NCI-H510A treated with DMSO at 0.1 percent for 48 hours (cell line): ENCODE measurements around the gene ZNF615.
"Not testable (repeated sequence)": the region's sequence is repeated elsewhere in the genome, so short reads cannot be mapped to it uniquely, and the experiment has no call there.

ENCODE experiments used
- DNase-seq: peaks from one replicate; lab custom pipeline; 2025; lab: John Stamatoyannopoulos, UW

Gene ZNF615

GRCh38 chr19:52007806-52008557 lies at the start of gene ZNF615:
Gene ZNF615, minus strand, starts transcription at chr19:52008211. Its CDS starts 4,500 bp downstream, at chr19:52003711.
- DNase-seq, result peak; percentile 95

DNA sequence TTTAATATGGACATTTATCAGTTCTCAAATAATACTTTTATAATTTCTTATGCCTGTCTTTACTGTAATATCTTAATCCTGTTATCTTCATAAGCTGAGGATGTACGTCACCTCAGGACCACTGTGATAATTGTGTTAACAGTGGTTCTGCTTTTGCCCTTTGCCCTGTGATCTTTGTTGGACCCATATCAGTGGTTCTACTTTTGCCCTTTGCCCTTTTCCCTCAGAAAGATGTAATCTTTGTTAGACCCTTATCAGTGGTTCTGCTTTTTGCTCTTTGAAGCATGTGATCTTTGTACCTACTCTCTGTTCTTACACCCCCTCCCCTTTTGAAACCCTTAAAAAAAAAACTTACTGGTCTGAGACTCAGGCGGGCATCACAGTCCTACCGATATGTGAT lies 48.5 kb upstream of the ZNF615 start:
- not testable (repeated sequence) for DNase-seq

DNA sequence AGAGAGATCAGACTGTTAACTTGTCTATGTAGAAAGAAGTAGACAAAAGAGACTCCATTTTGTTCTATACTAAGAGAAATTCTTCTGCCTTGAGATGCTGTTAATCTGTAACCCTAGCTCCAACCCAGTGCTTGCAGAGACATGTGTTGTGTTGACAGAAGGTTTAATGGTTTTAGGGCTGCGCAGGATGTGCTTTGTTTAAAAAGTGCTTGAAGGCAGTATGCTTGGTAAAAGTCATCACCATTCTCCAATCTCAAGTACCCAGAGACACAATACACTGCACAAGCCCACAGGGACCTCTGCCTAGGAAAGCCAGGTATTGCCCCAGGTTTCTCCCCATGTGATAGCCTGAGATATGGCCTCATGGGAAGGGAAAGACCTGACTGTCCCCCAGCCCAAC lies 43.7 kb upstream of the ZNF615 start:
- DNase-seq, result not testable (repeated sequence)

- DNase-seq, result peak; percentile 96
Measured at GRCh38 chr19:52048555-52049501, 40.8 kb upstream of the ZNF615 start, which contains the start of gene ZNF432. Gene ZNF432, minus strand, starts transcription at chr19:52048838. Its CDS starts 1,970 bp downstream, at chr19:52046868.

- no peak for DNase-seq
Measured at GRCh38 chr19:52039169-52039568, 31.2 kb upstream of the ZNF615 start.

DNA sequence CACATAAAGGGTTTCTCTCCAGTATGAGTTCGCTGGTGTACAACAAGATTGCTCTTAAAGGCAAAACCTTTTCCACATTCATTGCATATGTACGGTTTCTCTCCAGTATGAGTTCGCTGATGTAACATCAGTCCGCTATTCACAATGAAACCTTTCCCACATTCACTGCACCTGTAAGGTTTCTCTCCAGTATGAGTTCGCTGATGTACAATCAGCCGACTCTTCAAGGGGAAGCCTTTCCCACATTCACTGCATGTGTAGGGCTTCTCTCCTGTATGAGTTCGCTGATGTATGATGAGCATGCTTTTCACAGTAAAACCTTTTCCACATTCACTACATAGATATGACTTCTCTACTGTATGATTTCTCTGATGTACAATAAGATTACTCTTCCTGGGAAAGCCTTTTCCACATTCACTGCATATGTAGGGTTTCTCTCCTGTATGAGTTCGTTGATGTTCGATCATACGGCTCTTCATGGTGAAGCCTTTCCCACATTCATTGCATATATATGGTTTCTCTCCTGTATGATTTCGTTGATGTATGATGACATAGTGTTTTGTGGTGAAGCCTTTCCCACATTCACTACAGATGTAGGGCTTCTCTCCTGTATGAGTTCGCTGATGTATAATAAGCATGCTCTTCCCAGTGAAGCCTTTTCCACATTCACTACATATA lies 26.2 kb upstream of the ZNF615 start:
- DNase-seq, result no peak

- no peak for DNase-seq
Measured at GRCh38 chr19:52028780-52029123, 20.7 kb upstream of the ZNF615 start.

GRCh38 chr19:52028027-52028779 lies 20.2 kb upstream of the ZNF615 start, which contains the start of gene ZNF614:
Gene ZNF614, minus strand, starts transcription at chr19:52028379. Its CDS starts 2,634 bp downstream, at chr19:52025745.
- DNase-seq, result peak; percentile 92

GRCh38 chr19:52026255-52026990 lies 18.4 kb upstream of the ZNF615 start:
- not testable (repeated sequence) for DNase-seq

DNA sequence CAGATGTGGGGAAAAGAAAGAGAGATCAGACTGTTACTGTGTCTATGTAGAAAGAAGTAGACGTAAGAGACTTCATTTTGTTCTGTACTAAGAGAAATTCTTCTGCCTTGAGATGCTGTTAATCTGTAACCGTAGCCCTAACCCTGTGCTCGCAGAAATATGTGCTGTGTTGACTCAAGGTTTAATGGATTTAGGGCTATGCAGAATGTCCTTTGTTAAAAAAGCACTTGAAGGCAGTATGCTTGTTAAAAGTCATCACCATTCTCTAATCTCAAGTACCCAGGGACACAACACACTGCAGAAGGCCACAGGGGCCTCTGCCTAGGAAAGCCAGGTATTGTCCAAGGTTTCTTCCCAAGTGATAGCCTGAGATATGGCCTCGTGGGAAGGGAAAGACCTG lies 16.5 kb upstream of the ZNF615 start:
- DNase-seq, result not testable (repeated sequence)

DNA sequence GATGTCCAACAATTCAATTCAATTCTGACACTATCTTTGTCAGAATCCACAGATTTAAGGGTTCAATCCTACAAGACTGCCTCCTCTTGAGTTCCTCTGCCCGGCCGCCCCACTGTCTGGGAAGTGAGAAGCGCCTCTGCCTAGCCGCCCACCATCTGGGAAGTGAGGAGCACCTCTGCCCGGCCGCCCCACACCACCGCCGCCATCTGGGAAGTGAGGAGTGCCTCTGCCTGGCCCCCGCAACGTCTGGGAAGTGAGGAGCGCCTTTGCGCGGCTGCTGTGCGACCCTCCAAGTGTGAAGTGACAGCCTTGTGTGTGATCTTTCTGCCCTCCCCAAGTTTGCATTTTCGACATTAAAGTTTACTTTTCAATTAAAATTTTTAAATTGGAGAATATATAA lies 14.2 kb upstream of the ZNF615 start:
- no peak for DNase-seq

DNA sequence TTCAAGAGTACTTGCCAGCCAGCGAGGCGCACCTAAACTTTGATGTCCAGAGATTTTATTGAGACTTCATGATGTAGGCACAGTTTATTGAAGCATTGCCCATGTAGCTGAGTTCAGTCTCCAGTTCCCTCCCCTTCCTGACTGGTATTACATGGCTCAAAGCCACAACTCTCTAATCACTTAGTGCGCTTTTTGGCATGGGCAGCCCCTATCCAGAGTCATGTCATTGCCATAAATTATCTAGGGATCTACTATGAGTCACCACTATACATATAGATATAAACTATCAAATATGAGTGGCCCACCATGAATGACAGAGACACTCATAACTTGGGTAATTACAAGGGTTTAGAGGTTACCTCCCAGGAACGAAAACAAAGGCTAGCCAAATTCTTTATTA lies 12.5 kb upstream of the ZNF615 start:
- DNase-seq, result no peak

DNA sequence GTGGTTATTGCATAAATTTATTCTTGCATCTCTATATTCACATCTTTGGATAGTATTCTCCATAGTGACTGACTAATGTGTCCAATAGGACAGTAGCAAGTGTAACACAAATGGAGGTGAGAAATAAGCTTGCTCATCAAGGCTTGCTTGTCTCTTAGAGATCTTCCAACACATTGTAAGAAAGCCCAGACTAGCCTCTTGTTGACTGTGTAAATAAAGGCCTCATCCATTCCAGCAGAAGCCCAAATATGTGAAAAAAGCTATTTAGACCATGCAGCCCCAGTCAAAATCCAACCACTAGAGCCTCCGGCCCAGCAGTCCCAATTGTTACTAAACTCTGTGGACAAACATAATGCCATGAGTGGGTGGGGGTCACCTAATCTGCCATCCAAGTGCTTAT lies 2.7 kb upstream of the ZNF615 start:
- no peak for DNase-seq

DNA sequence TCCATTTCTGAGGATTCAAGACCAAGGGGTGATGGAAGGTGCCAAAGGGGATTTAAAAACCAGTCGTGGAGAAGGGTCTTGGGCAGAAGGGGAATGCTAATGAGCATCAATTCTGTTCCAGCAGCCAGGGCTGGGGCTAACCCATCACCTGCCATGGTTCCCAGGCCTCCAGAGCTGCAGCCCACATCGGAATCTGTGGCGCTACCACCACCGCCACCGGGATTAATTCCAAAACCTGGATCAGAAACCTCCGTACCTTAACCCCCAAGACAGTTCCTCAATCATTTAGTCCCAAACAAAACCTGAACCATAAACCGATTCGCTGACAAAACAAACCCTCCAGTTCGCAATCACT lies 583 bp downstream of the ZNF615 start:
- no peak for DNase-seq

GRCh38 chr19:51994048-51994644 lies 13.9 kb downstream of the ZNF615 start:
- DNase-seq, result no peak

DNA sequence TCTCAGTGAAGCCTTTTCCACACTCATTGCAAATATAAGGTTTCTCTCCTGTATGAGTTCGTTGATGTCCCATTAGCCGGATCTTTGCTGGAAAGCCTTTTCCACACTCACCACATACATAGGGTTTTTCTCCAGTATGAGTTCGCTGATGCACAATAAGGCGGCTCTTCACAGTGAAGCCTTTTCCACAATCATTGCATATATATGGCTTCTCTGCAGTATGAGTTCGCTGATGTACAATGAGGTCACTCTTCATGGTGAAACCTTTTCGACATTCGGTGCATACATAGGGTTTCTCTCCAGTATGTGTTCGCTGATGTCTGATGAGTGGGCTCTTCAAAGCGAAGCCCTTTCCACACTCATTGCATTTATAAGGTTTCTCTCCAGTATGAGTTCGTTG lies 14.6 kb downstream of the ZNF615 start:
- DNase-seq, result no peak

GRCh38 chr19:51986309-51987291 lies 21.4 kb downstream of the ZNF615 start, which contains the start of gene ZNF350:
Gene ZNF350, minus strand, starts transcription at chr19:51986840. Its CDS starts 12,480 bp downstream, at chr19:51974360.
- peak; percentile 88 for DNase-seq

DNA sequence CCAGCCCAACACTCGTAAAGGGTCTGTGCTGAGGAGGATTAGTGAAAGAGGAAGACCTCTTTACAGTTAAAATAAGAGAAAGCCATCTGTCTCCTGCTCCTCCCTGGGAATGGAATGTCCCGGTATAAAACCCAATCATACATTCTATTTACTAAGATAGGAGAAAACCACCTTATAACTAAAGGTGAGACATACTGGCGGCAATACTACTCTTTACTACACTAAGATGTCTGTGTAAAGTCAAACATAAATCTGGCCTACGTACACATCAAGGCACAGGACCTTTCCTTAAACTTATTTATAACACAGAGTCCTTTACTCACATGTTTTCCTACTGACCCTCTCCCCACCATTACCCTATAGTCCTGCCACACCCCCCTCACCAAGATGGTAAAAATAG lies 24.6 kb downstream of the ZNF615 start:
- no peak for DNase-seq

GRCh38 chr19:51980926-51981325 lies 27.1 kb downstream of the ZNF615 start:
- DNase-seq, result not testable (repeated sequence)
